Measurements from ENCODE around the gene RTF1.

The RTF1 gene

DNA sequence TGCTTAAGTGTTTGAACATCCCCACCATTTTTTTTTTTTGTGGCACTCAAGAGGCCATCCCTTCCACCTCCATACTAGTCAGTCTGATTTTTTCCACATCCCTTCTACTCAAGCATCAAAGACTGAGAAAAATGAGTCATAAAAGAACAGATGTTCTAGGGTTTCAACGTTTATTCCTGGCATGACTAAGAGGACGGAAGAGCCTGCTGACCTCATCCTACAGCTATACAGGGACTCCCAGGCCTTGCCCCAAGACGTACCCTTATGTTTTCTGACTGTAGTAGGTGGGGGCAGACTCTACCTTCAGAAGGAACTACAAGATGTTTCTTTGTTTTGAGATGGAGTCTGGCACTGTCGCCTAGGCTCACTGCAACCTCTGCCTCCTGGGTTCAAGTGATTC lies 73.5 kb downstream of the RTF1 start:
- no peak for DNase-seq

DNA sequence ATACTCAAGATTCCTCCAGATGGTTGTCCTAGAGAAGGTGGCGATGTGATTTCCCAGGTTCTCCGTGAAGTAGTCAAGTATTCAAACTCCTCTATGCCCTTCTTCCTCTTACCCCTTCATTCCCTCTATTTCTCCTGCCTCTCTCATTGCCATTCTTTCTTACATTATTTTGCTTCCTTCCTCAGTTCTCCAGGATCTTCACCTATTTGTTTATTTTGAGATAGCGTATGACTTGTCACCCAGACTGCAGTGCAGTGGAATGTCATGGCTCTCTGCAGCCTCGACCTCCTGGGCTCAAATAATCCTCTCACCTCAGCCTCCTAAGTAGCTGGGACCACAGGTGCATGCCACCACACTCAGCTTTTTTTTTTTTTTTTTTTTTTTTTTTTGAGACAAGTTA lies 75.0 kb downstream of the RTF1 start:
- no peak for DNase-seq

DNA sequence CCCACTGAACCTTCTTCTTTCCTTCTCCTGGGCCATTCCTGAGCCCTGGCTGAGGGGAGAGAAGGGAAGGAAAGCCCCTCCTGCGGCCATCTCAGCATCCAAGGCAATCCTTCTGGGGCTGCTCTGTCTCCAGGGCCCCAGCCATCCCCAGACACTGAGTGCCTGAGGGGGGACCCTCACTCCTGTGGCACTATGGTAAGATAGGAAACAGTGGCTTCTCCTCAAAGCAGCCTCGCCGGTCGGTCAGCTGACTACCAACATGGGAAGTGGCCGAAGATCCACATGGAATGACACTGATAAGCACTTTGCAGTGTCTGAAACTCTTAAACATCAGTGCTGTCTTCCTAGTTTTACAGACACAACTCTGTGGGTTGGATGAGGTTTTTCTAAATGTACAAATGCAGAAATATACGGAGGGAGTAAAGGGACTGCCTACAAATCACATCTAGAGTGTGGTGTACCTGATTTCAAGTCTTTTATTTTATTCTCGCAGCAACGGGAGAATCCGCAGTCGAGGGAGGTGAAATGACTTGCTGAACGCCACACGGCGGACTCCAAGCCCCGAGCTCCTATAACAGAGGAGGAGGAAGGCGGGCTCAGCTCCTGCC lies 75.8 kb downstream of the RTF1 start:
- no peak for DNase-seq

DNA sequence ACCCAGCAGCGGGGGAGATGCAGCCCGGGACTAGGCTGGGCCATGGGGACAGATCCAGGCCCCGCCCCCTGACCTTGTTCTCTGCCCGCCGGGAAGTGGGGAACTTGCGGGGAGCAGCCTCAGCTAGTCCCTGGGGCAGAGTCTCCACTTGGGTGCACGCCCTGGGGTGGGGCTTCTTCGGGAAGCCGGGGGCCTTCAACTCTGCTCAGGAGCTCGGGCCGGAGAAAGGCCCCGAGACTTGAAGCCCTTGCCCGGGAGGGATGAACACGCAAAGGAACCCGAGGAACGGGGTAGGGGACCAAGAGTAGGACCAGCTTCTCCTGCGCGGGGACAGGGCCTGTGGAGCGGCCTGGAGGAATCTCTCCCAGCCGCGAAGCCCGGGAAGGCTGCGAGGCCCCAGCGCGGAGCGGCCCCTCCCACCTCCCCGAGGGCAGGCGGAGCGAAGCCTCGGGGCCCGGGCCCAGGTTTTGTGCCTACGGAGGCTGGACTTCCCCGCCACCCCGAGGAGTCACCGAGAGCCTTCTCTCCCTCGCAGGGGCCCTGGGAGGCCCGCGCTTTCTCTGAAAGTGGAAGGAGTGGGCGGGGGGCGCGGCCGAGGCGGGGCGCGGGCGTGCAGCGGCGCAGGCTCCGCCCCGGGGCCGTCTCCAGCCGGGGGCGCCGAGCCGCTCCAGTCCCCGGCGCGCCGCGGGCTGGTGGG lies 76.5 kb downstream of the RTF1 start, which contains the start of gene ITPKA:
Gene ITPKA (plus strand): TSS at position 670 of the 697 bp plus-strand sequence. CDS start 54 bp downstream, outside the sequence.
- no peak for DNase-seq

GRCh38 chr15:41493902-41494189 lies 77.0 kb downstream of the RTF1 start:
- DNase-seq: no peak

DNA sequence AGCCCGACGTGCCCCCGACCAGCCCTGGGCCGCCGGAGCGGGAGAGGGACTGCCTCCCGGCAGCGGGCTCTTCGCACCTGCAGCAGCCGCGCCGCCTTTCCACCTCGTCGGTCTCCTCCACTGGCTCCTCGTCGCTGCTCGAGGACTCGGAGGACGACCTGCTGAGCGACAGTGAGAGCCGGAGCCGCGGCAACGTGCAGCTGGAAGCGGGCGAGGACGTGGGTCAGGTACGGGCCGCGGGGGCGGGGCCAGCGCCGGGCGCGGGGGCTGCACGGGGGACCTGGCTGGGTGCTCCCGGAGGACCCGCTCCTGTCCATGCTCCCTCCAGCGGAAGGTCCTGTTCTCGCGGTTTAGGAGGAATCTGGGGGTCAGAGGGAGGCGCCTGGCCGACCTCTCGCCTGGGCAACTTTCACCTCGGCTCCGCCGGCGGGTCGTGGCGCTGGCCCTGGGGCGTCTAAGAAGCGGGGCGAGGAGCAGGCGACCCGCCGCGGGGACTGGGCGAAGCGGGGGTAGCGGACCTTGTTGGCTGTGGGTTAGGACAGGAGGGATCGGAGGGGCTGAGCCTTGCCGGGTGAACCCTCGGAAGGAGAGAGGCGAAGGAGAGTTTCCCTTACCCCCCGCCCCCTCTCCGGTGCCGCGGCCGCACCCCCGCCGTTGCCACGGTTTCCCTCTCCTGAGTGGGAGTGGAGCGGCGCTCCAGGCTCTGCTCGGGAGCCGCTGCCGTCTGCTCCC lies 77.5 kb downstream of the RTF1 start:
- DNase-seq: no peak

DNA sequence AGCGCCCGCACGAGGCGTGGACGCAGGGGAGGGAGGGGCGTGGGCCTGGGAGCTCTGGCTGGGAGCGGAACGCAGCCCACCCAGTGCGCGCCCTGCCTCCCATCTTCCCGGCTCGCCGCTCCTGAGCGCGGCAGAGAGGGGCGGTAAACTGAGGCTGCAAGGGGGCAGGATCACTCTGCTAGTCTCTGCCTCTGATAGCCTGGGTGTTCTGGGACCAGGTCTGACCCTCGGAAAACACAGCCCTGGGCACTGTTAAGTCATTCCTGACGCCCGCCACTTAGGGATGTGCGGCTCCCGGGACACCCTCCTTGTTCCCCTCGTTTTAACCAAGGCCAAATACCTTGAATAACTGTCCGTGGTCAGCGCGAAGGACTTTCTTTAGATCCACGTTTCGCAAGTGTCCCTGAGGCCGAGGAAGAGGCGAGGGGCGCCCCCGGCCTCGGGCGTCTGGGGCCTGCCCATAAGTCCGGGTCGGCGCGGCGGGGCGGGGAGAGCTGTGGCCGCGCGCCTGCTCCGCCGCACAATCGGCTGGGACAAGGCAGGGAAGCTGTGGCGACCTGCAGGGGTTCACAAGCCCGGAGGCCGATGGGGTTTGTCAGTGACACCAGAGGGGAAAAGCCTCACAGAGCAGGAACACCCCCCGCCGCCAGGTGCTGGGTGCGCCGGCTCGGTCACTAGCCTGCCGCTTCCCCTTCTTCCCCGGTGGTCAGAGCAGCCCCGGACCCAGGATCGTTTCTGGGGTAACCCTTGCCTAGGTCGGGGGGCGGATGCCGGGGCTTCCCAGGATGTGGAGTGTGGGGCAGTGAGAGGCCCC lies 78.2 kb downstream of the RTF1 start:
- DNase-seq: no peak

DNA sequence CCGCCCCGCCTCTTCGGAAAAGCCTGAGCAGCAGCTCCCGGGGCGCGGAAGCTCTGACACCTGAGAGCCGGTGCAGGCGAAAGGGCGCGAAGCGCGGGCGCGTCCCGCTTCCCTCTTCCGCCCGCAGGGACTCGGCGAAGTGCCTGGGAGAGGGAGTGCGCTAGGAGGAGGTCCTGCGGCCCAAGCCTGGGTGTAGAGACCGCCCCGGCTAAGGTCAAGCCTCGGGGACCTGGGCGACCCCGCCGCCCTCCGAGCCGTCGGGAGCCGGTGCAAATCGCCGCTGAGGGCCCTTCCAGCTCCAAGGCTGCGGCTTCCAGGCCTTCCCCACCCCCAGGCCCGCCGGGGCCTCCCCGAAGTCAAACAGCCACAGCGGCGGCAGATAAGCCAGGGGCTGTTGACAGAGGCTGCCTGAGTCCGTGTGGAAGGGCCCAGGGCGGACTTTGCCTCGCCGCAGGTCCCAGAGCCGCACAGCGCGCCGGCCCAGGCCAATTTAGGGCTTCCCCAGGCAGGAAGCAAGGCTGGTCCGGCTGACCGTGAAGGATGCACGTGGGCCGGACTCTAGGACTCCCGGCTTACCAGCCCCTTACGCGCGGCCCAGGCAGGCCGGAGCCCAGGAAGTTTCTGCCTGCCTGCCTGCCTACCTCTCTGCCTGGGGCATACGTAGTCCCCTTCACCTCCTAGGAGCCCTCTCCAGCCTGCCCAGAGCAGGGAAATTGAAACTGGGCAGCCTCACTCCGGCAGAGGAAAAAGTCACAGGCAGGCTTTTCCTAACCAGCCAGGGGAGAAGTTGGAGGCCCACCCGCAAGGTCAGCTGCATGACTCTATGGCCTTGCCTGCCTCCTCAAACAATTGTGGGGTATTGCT lies 79.1 kb downstream of the RTF1 start:
- DNase-seq: no peak

- no peak for DNase-seq
Measured at GRCh38 chr15:41498657-41499056, 81.8 kb downstream of the RTF1 start.

DNA sequence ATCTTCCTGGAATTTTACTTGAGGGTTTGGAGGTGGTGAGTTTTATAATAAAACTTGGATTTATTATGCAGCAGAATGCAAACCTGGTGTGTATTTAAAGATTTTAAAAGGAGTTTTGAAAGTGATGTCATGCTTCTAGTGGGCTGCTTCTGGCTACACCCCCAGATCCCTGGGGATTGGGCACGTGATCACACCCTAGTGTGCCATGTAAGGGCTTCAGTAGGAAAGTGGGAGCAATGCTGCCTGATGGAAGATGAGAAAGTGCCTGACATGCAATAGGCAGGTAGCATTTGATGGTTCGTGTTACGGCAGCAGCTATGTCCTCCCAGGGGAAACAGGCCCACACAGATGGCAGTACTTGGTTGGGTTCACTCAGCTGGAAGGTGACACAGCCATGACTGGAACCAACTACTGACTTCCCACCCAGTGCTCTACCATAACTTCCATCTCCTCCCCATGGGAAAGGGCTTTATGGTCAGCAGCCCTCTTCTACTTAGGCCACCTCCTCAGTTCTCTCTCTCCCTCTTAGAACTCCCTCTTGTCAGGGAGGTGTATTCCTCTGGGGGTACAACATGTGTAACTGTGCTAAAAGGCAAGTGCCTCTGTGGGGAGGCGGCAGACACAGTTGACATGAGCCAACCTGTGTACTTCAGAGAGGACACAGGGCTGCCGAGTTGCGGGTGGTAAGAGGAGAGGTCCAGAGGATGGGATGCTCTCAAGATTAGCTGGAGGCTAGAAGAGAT lies 82.4 kb downstream of the RTF1 start:
- no peak for DNase-seq

DNA sequence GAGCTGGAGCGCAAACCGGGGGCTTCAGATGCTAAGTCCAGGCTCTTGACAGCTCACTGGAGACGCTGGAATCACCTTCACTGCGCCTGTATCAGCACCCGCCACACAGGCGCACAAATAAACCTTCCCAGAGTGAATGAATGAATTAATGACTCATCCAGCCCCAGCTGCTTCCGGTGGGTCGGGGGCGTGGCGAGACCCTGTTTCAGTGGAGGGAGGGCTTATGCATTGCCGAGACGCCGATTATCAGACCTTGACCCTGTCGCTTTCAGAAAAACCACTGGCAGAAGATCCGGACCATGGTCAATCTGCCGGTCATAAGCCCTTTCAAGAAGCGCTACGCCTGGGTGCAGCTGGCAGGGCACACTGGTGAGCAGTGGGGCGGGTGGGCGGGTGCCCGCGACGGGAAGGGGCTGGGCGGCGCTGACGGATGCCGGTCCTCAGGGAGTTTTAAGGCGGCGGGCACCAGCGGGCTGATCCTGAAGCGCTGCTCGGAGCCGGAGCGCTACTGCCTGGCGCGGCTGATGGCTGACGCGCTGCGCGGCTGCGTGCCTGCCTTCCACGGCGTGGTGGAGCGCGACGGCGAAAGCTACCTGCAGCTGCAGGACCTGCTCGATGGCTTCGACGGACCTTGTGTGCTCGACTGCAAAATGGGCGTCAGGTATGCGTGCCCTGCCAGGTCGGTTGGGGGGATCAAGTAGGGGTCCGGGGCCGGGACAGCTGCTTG lies 84.5 kb downstream of the RTF1 start:
- DNase-seq: no peak

GRCh38 chr15:41501931-41502794 lies 85.3 kb downstream of the RTF1 start:
- no peak for DNase-seq

GRCh38 chr15:41502795-41503668 lies 86.1 kb downstream of the RTF1 start:
- DNase-seq: no peak

DNA sequence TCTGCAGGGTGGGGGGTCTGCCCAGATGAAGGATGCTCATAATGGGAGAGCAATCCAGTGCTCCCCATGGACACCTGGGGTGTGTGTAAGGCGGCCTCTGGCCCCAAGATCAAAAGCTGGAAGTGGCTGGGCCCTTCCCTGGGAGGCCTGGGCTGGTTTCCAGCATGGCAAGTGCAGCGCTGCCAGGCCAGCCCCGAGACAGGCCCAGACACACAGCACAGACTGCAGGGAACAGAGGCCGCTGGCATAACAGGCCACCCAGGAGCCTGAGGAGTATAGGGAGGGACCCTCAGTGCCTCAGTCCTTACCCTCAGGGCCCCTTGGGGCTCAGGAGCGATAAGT lies 86.7 kb downstream of the RTF1 start:
- no peak for DNase-seq

DNA sequence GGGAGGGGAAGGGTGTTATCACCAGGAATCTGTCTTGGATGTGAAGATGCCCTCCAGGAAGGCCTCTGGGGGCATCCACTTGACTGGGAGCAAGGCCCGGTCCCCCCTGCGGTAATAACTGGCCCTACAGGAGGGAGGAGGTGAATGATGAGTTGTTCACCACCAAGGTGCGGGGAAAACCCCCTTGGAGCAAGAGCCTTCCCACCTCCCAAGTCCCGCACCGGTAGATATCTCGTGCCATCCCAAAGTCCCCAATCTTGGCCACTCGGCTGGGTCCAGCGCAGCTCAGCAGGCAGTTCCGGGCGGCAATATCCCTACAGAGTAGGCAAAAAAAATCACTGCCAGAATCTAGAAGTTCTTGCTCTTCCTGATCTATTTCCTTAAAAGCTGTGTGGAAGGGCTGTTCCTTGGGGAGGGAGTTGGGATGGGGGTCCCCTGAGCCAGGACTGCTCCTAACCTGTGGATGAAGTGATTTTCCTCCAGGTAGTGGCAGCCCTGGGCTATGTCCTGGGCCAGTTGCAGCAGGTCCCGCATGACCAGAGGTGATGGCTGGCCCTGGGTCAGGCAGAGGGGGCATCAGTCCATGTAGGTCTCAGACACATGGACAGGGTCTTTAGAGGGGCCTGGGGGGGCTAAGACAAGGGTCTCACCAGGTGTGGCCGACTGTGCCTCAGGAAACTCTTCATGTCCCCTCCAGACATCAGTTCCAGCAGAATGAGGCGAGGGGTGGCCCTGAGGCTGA lies 88.0 kb downstream of the RTF1 start:
- DNase-seq: no peak

DNA sequence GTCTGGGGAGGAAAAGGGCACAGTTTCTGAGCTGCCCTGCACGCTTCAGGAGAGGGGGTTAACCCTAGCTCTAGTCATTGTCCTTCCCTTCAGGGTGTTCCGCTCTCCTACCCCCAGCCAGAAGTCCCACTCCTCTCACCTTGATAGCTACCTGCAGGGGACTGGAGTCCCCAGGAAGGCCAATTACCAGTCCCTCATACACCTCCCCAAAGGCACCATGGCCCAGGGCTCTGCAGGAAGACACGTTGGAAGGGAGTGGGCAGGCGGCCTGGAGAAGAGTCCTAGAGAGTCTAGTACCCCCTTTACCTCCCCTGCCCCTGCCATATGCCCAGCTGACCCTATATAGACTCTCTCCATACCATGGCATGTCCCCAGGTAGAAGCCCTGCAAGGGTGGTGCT lies 88.9 kb downstream of the RTF1 start:
- DNase-seq: no peak

DNA sequence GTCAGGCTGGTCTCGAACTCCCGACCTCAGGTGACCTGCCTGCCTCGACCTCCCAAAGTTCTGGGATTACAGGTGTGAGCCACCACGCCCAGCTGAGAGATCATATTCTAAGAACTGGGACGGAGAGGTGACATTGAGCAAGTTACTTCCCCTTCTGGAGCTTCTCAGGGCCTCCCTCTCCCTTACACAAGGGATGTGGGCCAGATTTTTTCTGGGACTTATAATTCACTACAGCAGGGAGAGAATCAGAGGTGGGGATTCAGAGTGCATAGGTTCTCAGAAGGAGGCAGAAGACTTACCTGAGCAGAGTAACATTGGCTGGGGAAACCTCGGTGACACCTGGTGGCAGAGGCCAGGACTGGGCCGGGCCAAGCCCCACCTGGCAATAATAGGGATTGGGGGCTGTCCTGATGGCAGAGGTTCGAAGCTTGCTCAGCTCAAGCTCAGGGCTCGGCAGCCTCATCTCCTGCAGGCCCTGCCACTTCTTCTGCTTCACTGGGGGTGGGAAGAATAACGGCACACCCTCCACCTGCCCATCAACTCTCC lies 90.0 kb downstream of the RTF1 start:
- DNase-seq: no peak

DNA sequence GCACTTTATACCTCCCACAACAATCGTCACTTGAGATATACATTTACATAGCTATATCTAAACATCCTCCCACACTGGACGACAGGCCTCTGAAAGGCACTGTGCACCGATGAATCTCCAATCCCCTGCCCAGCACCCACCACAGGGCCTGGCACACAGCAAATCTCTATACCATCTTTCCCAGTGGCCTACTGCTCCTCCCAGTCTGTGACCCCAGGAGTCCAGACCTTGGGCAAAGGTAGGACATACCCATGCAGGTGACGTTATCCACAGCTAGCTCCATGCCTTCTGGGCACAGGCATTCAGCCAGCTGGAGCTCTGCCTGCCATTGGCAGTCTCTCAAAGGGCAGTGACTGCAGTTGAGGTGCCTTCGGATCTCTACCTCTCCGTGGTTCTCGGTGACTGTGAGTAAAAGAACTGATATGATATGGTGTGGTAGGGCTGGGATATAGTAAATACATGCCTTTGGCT lies 91.0 kb downstream of the RTF1 start:
- DNase-seq: no peak
